GM12801 (cell line): Measurements from ENCODE around the gene SS18L1.

Experiments used
- CTCF ChIP-seq: IDR thresholded peaks from one replicate; pipeline ENCODE4 v1.5.1; 2011; ENCODE audit warnings: control low read depth; ENCODE audit not compliant: insufficient read length; ENCODE audit errors: extremely low read depth

Gene SS18L1

GRCh38 chr20:62165762-62166399, 22.3 kb downstream of the SS18L1 start:
- no peak for TF ChIP-seq CTCF

GRCh38 chr20:62167474-62167873, 23.9 kb downstream of the SS18L1 start:
- no peak for TF ChIP-seq CTCF

GRCh38 chr20:62168061-62168460, 24.5 kb downstream of the SS18L1 start:
- TF ChIP-seq CTCF, result no peak

- TF ChIP-seq CTCF, result no peak
Observed at GRCh38 chr20:62168890-62169435, 25.4 kb downstream of the SS18L1 start.

GRCh38 chr20:62170536-62170935, 27.0 kb downstream of the SS18L1 start:
- no peak for TF ChIP-seq CTCF

GRCh38 chr20:62171245-62171644, 27.7 kb downstream of the SS18L1 start:
- no peak for TF ChIP-seq CTCF

GRCh38 chr20:62172666-62173065, 29.1 kb downstream of the SS18L1 start:
- TF ChIP-seq CTCF, result no peak
